Stimulated activated CD8-positive, alpha-beta memory T cell treated with anti-CD3 and anti-CD28 coated beads, Interleukin-7, amount 100 ng/mL, for 4 hours (primary cell): Measurements from ENCODE around the gene ATP1A1.

ENCODE experiments used
- DNase-seq, 2 donors: peaks; one replicate each; pipeline ENCODE4 v3.0.0-alpha.2; 2020; ENCODE audit warnings: low read depth in 2 of 2

Gene ATP1A1

DNA sequence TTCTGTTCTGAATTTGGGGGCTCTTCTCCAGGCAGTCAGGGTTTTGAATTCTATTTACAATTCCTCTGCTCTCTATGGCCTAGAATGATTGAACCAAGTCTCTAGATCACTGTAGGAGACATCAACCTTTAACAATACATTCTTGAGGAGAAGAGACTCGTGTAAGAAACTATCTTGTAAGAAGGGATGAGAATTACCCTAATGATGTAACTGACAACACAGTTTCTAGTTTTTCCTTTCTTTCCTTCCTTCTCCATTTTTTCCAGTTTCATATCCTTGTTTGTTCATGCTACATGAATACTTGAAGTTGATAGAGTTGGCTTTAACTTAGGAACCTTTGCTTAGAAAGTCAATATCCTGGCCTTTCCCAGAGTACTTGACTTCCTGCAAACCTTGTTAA, 1.3 kb upstream of the ATP1A1 start:
- no peak for DNase-seq

DNA sequence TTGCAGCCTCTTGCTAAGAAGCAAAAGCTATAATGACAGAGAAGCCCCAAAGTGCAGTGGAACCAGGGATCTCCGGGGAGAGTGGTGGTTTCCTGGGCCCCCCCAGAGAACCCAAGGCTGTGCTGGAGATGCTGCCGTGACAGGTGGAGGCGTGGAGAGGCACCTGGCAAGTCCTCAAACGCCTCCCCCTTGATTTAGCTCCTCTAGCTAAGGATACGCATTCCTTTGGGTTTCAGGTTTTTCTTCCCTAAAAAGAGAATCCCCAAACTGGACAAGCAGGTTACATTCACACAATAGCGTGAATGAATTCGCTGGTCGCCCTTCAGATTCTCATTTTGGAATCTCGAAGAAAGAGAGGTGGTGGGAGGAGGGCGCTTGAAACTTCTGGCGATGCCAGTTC, 853 bp upstream of the ATP1A1 start:
- no peak for DNase-seq

DNA sequence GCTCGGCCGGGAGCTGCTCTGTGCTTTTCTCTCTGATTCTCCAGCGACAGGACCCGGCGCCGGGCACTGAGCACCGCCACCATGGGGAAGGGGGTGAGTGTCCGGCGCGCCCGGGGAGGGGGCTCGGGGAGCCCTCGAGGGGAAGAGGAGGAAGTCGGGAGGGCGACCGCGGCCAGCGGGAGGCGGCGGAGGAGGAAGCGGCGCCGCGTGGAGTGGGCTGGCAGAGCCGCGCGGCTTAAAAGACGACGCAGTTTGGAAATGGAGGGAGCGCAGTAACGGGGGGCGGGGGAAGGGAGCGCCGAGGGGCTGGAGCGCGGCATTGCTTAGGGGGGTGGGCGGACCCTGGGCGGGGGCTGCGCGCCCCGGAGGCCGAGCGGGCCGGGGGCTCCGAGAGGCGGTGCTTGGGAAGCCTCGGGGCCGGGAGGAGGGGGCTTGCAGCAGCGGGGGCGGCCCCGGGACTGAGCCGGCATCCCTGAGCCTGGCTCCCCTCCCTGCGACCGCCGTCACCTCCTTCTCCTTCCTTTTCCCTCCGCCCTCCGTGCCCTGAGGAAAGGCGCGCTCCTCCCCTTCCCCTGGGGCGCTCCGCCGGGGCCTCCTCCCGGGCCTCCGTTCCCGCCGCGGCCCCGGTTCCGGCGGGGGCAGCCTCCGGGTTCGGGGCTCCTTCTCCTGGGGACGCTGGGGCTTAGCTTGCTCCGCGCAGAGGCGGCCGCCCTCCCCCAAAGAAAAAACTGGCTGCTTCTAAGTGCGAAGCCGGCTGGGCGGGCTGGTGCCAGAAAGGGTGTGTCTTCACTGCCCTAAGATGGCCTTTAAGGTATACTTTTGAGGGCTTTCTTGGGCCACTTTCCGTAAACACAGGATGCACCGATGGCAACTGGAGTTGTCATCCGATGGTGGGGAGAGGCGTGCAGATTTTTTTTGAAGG, 648 bp downstream of the ATP1A1 start:
- peak; percentile 20 to 47 for DNase-seq

DNA sequence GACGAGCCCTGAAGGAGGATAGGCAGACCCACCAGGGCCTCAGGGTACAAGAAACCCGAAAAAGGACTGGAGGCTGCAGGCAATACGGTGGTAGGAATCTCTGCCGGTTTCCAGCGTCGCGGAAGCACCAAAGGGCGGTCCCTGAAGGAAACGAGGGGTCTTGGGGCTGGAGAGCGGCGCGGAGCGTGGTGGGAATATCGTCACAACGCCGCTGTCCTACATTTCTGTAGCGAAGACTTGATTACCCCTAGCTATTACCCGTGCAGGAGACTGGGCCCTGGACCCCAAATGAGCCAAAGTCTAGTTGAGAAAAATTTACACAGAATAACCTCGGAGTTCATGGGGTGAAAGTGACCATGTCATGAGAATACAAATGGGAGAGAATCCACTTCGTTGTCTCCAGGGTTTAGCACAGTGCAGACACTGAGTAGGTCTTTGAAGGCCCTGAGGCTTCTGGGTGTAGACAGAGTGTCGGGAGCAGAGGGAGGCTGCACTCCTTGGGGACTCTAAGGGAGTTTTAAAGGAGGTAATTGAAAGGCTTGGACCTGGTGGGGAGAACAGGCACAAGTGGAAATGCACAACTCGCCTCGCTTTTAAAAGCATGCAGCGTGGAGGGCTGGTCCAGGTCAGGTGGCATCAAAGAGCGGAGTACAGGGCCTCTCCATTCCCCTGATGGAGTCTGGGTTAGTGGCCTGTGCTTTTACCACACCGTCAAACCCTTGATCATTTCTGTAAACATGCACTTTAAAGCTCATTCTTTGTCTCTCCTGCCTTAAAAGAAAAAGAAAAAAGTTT, 1.5 kb downstream of the ATP1A1 start:
- DNase-seq = no peak

DNA sequence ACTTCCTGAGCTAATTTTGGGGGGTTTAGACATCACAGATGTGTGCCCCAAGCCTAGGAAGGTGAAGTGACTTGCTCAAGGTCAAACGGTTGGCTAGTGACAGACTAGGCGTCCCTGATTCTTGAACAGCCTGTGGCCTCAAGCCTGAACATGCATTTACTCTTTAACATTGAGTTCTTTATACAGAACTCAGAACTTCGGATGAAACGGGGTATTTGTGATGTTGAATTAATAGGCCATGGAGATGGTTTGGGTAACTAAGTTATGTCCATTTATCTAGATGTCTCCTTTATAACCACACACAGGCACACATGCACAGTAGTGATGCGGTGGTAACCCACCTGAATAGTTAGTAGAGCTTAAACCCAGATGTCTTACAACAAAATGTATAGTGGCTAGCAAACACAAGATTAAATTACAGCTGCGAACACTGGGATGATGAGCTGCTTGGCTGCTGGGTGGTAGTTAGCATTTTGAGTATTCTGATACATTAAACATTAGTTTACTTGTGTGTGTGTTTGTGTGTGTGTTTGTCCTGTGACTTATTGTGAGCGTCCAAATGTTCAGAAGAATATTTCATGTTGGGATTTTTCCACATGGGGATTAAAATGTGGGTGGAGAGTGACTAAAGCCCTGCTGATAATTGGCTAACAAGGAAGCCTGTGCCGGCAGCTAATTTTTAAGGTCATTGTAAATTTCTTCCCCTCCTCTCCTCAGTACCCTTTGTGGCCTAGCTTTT, 2.3 kb downstream of the ATP1A1 start:
- no peak for DNase-seq

DNA sequence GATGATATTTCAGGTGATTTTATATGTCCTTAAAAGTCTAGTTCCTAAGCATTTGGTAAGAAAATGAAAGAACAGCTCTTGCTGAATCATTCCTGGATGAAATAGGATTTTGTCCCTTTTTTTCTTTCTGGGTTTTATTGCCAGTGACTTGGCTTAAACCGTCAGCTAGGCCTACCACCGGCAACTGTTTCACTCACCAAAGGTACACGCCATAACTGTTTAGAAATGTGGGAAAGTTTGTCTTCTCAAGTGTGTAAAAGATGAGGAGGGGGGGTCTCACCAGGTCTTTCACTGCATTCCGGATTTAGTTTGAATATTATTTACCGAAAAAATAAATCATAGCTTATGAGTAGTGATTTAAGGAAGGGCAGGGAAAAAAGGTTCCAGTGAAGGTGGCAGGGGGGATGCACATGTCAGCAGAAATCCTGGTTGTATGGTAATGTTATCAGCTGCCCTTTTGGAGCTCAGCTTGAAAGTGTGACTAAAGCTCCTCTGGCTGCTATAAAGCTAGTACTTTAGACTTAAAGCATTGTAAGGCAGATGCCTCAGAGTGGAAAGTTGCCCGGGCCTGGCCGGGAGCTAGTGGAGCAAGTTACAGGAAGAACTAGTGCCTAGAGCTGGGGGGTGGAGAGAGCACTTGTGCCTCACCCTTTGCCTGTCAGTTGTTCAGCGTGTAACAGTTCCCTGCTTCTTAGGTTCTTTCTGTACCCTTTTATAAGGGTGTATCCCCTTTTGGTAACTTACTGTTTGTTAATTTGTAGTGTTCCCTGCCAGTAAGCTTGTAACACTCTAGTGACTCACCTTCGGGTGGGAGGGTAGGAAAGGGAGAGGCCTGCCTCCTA, 3.1 kb downstream of the ATP1A1 start:
- DNase-seq = peak in 1 of 2 donors; percentile 18

DNA sequence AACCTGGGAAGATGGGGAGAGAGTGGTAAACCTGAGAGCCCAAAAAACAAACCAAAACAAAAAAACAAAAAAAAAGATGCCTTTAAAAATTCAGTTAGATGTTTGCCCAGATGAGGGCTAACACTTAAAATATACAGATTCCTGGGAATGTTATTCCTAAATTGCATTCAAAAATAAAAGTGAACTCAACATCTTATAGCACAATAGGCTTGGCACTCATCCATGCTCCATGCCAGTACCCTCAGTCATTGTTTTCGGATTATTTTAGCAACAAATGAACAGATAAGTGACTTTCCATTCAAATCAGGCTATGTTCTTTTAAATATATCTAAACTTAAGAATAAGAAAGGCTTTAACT, 3.7 kb downstream of the ATP1A1 start:
- no peak for DNase-seq

DNA sequence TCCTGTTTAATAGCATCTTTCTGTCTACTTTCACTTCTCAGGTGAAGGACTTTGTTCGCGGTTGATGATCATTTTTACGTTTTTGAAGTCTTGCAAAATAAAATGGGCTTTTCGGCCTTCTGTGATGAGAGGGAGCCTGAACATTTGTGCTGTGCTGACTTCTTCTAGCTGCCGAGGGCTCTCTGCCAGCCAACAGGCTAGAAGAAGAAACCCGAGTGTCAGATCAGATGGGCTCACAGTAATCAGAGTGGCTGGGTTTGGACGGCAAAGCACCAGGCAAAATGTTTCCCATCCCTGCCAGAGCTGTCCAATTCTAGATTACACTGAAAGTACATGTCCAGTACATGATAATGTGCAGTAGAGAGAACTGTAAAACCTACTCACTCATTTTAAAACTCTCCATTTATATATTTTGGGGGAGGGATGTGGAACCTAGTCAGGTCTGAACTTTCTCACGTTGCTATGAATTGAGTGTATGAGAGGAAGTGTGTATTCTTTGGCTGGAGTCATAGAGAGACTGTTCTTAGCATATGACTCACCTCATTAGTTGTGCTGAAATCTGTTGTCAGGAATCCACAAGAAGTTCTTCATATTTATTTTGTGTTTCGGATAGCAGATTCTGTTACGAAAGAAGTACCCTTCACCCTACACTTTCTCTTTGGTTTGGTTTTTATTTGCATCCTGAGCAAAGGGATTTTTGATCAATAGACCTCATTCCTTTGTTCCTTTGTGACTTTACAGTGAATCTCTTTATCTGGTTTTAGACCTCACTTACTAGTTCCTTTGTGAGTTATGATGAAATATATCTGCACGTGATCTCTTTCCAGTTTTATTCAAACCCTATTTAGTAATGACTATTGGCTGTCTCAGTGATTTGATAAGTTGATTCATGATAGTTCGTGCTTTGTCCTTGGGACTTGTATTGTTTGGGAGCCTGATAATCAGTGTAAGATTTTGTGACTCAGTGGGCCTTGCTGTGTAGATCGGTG, 4.8 kb downstream of the ATP1A1 start:
- DNase-seq = peak in 1 of 2 donors; percentile 8

DNA sequence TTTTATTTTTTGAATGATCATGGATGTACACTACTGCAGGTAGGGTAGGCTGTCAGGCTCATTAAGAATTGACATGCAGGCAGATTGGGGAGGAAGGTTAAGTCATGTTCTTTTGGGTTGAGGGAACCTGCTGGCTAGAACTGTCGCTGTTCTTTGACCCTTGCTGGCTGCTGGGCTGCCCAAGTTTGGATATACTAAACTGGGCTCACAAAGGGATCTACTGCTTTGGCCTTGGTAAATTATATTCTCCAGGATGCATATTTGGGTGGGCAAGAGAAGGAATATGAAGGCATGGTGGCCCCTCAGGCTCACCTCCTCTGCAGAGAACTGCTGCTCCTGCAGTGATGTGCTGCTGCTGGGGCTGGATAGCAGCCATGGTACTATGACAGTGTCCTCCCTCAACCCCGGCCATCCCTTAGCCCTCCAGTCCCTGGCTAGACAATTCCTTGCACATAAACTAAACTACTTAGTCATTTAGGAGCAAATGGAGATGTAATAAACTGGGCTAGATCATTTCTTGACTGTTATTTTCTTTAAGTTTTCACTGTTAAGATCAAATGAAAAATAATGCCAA, 6.1 kb downstream of the ATP1A1 start:
- DNase-seq = no peak

DNA sequence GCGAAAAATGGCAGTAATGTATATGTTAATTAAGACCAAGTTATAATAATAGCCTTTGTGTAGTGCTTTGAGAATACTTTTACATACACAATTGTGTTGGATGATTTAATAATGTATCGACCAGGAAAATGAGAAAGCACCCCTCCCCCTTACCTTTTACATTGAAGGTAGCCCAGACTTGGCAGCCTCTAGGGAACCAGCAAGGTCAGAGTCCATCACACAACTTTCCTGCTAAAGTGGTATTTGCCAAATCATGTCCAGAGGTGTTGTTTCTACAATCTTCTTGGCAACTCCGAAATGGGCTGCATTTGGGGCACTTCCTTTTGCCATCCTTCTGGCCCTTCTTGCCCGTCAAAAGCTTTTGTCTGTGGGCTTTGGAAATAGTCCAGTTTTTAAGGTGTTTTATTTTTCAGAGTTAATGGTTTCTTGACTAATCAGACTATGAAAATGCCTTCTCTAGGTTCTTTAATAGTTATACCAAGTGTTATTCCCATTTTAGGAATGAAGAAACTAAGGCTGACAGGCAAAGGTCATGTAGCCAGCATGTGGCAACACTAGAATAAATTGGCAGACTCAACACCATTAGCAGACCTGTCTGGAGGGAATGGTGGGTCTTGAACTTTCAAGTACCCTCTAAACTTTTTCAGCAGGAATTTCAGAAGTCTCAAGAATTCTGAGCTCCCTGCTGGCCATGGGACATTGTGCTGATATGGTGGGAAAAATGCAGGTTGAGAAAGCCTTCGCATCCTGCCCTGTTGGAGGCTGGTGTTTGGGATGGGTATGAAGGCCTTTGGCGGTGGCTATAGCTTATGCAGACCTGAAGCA, 6.8 kb downstream of the ATP1A1 start:
- no peak for DNase-seq

DNA sequence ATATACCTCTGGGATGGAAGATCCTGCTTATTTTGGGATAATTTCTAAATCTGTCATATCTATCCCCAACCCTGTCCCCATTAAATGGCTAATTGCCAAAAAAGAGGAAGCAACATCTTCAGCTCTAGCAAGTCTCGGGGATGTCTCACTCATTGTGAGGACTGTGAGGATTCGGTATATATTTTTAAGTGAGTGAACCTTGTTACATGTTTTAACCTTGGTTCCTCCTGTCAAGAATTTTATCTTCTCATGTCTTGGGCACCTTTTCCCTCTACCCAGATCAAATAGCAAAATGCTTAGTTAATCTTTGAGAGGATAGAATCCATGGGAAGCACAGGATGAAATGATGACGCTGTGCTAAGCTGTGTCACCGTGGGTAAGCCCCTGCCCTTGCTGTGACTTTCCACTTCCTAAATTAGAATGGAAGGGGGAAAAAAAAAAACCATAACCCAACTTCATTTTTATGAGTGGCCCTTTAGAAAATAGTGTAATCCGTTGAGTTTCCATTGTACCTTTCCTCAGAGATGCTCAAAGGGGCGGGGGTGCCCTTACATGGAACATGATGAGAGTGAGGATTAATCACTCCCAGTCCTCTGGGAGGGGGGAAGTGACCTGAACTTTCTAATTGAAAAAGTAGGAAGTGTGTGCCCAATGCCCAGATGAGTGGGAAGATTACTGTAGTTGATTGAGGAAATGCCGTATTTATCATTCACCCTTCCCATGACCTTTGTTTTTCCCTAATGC, 7.6 kb downstream of the ATP1A1 start:
- DNase-seq = no peak

DNA sequence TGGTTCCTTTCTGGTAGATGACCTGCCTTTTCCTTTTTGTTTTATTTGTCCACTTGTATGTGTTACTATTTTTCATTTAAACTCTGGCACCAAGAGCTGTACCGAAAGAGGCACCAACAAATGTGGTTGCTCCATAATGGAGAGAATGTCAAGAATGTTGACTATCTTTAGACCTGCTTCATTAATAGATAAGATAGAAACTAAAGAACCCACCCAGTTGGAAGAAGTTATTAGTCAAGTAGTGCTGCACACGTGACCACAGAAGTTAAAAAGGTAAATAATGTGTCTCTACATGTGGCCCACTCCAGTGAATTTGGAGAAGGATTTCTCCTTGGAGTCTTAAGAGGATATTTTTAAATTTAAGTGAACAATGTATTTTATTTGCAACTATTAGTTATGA, 9.3 kb downstream of the ATP1A1 start:
- no peak for DNase-seq

DNA sequence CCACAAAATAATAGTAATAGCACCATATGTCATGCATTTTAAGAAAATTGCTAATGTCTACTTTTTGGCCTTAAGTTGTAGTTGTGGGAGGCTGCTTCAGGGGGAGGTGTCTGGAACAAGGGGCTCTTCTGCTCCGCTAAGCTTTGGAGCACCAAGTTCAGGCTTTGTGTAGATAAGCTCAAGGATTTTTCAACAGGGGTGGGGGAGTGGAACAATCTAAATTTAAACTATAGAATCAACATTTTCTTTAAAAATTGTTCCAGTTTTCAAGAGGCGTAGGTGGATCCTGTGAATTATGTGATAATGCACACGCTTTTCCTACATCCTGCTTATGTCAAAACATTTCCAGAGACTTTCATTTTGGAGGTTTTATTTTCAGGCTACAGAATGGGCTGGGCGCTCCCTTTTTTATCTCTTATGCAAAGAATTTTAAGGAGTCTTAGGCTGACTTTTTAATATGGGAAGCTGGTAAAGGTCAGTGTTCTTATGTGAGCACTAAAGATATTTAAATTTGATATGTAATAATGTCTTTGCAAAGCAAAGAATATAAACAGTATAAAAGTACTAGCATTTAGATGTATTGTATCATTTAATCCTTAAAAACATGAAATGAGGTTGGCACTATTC, 9.9 kb downstream of the ATP1A1 start:
- DNase-seq = no peak

DNA sequence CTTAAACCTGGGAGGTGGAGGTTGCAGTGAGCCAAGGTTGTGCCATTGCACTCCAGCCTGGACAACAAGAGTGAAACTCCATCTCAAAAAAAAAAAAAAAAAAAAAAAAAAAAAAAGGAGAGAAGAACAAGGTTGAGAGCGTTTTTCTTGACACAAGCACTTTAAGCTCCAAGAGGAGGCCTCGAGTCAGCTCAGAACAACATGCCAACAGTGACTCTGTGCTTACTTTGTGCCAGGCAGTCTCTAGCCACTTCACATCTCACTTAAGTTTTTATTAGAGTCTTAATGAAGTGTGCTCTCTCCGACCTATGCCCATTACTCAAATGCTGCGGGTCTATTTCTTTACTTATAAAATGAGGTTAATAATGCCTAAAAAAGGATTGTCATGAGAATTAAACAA, 13.0 kb downstream of the ATP1A1 start:
- DNase-seq = no peak

DNA sequence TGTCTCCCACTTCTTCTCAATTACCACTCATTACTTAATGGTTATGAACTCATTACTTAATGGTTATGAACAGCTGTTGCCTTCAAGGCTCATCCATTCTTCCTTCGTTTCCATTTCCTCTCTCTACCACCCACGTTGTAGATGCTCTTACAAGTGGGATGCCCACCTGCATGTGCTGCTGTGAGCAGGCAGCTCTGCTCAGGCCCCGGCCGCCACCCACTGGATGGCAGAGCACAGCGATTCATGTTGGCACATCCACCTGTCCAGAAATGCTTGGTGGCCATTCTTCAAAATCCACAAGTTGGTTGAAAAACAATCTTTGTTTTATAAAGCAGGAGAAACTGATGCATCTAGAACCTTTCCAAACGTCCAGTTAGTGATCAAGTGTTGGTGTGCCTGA, 14.5 kb downstream of the ATP1A1 start:
- DNase-seq = no peak

DNA sequence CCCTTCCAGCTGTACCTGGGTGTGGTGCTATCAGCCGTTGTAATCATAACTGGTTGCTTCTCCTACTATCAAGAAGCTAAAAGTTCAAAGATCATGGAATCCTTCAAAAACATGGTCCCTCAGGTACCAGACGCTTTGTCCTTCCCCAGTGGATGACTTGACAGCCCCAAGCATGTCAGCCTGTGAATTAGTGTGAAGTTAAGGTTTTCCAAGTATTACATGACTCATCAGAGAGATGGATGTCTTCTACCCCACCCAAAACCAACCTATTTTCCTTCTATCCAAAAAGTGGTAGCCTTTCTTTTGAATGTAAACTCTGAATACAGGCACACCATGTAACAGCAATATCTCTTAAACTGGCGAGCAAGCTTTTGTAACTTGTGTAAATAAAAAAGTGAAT, 15.1 kb downstream of the ATP1A1 start:
- DNase-seq = no peak

DNA sequence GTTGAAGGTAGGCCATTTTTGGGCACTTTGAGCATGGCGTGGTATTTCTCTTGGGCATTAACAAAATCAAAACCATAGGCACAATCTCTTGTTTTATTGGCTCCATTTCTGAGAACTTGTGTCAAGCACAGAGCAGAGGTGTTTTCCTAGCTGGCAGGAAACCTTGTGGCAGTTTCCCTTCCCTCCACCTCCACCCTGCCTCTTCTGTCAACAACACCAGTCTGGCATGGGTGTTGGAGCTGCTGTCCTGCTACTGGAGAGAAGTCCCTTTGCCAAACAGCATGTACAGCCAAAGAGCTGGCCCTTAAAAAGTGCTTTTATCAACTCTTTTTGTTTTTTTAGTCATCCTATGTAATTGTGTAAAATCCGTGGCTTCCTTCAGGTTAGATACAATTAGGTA, 16.0 kb downstream of the ATP1A1 start:
- DNase-seq = no peak

DNA sequence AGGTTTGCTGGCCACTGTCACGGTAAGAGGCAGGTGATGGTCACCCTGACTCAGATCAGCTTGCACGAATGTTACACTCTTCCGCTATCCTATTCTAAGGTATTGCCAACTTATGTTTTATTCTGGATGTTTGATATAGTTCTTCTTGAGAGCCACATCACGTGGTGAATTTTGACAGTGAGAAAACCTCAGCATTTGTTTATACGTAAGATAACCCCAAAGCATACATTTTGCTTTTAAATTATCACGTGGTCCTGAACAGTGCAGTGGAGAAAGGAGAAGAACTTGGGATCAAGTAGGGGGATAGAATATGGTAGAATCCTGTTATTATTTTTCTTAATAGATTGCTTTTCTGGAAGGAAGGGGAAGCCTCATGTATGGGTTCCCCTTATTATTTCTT, 16.6 kb downstream of the ATP1A1 start:
- DNase-seq = no peak
